Osteoblast (primary cell): ENCODE results near the gene FAM47E. TPM values are rescaled to one million over a fixed set of nuclear protein-coding genes. Genes with fewer than 3 reads are reported as not detected.

Experiments
- DNase-seq: peaks from one replicate; pipeline ENCODE4 v3.0.0; 2011; ENCODE audit warnings: low spot score, mixed read lengths; ENCODE audit not compliant: insufficient read length; ENCODE audit errors: missing footprints
- H2AFZ ChIP-seq: 2 replicates; pipeline ENCODE4 v1.6.0; 2011; ENCODE audit warnings: mild to moderate bottlenecking, low read length
- H3K27ac ChIP-seq: 2 replicates; pipeline ENCODE4 v1.5.1; 2011; ENCODE audit warnings: mild to moderate bottlenecking, low read depth, low read length, moderate library complexity
- H3K27me3 ChIP-seq: 2 replicates; pipeline ENCODE4 v1.6.0; 2012; ENCODE audit warnings: mild to moderate bottlenecking, control low read depth, inconsistent platforms, low read length, moderate library complexity; ENCODE audit not compliant: insufficient read depth
- H3K36me3 ChIP-seq: 2 replicates; pipeline ENCODE4 v1.5.1; 2011; ENCODE audit warnings: mild to moderate bottlenecking, low read length, control low read depth, moderate library complexity; ENCODE audit not compliant: insufficient read depth
- H3K4me1 ChIP-seq: 2 replicates; pipeline ENCODE4 v1.5.1; 2011; ENCODE audit warnings: mild to moderate bottlenecking, low read length, control low read depth, moderate library complexity; ENCODE audit not compliant: insufficient read depth
- H3K4me2 ChIP-seq: 2 replicates; pipeline ENCODE4 v1.6.0; 2011; ENCODE audit warnings: mild to moderate bottlenecking, low read length; ENCODE audit not compliant: insufficient read depth
- H3K4me3 ChIP-seq: fragments of 200-600 bp; sonication (generic); 3 replicates; pipeline ENCODE4 v1.5.1; 2012; ENCODE audit warnings: mild to moderate bottlenecking, low read length, inconsistent platforms; ENCODE audit not compliant: insufficient read depth
- H3K79me2 ChIP-seq: 2 replicates; pipeline ENCODE4 v1.6.0; 2012; ENCODE audit warnings: mild to moderate bottlenecking, low read length, control low read depth, inconsistent platforms; ENCODE audit not compliant: insufficient read depth
- H3K9me3 ChIP-seq: 2 replicates; pipeline ENCODE4 v1.5.1; 2011; ENCODE audit warnings: low read depth, low read length, control low read depth
- H4K20me1 ChIP-seq: 2 replicates; pipeline ENCODE4 v1.6.0; 2012; ENCODE audit warnings: mild to moderate bottlenecking, low read length, control low read depth; ENCODE audit not compliant: insufficient read depth
- CTCF ChIP-seq: IDR thresholded peaks from 2 replicates; pipeline ENCODE4 v1.5.1; 2011; ENCODE audit warnings: mild to moderate bottlenecking, low read depth, low read length, moderate library complexity; ENCODE audit errors: extremely low read depth
- total RNA-seq: library from RNA; depleted of rRNA; stranded (reverse); fragments of >200 nt; gene quantifications from 2 replicates; pipeline ENCODE4 v1.2.3, GENCODE V29; 2012

Gene FAM47E
- total RNA-seq, 1 donor: 0.36 TPM

GRCh38 chr4:76308548-76308947 lies 57.0 kb downstream of the FAM47E start:
- no peak overlapping the region for H3K4me3 ChIP-seq
- no peak overlapping the region for H2AFZ ChIP-seq
- H3K27me3 ChIP-seq: no peaks in the 10 kb centered on the region
- H3K27ac ChIP-seq: no peak overlapping the region
- H3K4me2 ChIP-seq: no peak overlapping the region
- peaks cover 4% of the 10 kb centered on the region for H3K36me3 ChIP-seq
- DNase-seq: no peak
- H3K9me3 ChIP-seq: no peaks in the 10 kb centered on the region
- H4K20me1 ChIP-seq: no peaks in the 10 kb centered on the region
- peaks cover 21% of the 10 kb centered on the region for H3K79me2 ChIP-seq
- TF ChIP-seq CTCF: no peak
- peaks cover 11% of the 10 kb centered on the region for H3K4me1 ChIP-seq

DNA sequence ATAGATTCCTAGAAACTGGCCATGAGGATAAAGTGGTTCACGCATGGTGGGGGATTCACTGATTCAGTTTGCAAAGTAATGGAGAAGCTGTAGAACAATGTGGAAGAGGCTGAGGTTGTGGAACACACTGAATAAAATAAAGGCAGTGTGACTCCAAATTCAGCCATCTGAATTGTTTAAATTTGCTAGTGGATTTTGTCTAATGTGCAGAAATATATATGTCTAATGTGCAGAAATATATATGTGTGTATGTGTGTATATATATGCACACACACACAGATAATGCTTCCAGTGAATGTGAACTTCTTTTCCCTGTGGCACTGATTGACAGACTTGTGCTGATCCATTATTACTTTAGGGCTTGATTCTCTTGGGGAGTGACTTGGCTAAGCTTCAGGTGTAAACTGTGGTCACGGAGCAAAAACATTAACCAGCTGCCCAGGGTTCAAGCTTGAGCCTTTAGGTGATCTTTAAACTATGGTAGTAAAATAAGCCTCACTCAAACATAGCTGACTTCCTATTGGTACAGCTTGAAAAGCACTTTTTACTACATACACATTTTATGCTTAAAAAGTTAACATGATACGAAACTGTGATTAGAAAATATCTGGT lies 58.5 kb downstream of the FAM47E start:
- Histone ChIP-seq H3K4me2 (no peak overlapping the region), H3K4me3 (no peak overlapping the region), H3K9me3 (no peaks in the 10 kb centered on the region), H2AFZ (no peak overlapping the region), H3K79me2 (peaks cover 17% of the 10 kb centered on the region), H3K27ac (no peak overlapping the region), H3K27me3 (no peaks in the 10 kb centered on the region), H3K4me1 (peaks cover 11% of the 10 kb centered on the region), H4K20me1 (no peaks in the 10 kb centered on the region), H3K36me3 (peaks cover 4% of the 10 kb centered on the region)
- TF ChIP-seq CTCF: no peak
- no peak for DNase-seq

- no peaks in the 10 kb centered on the region for H3K9me3 ChIP-seq
- H3K4me3 ChIP-seq: no peak overlapping the region
- peaks cover 4% of the 10 kb centered on the region for H3K36me3 ChIP-seq
- H4K20me1 ChIP-seq: no peaks in the 10 kb centered on the region
- no peak overlapping the region for H3K4me2 ChIP-seq
- no peak overlapping the region for H2AFZ ChIP-seq
- no peak for TF ChIP-seq CTCF
- no peaks in the 10 kb centered on the region for H3K27me3 ChIP-seq
- no peak overlapping the region for H3K27ac ChIP-seq
- H3K4me1 ChIP-seq: peaks cover 8% of the 10 kb centered on the region
- DNase-seq: no peak
- peaks cover 12% of the 10 kb centered on the region for H3K79me2 ChIP-seq
These were observed 59.2 kb downstream of the FAM47E start for GRCh38 chr4:76310683-76311082.

DNA sequence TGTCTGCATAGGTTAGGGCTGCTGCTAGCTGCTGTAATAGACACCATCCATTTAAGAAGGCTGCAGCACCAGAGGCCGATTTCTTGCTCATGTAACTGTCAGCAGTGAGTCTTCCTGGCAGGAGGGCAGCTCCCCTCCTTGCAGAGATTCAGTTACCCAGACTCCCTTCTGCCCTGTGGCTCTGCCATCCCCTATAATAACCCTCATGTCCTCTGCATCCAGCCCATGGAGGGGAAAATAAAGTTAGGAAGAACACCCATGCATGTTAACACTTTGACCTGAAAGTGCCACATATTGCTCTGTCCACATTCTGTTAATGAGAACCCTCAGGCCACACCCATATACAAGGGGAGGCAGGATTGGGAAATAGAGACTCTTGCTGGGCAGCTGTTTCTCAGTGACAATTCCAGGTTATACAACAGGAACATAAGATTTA lies 60.4 kb downstream of the FAM47E start:
- TF ChIP-seq CTCF: no peak
- H3K27me3 ChIP-seq: no peaks in the 10 kb centered on the region
- H4K20me1 ChIP-seq: no peaks in the 10 kb centered on the region
- H3K36me3 ChIP-seq: peaks cover 4% of the 10 kb centered on the region
- H3K4me3 ChIP-seq: no peak overlapping the region
- DNase-seq: no peak
- H3K4me1 ChIP-seq: peaks cover 6% of the 10 kb centered on the region
- no peak overlapping the region for H2AFZ ChIP-seq
- H3K27ac ChIP-seq: no peak overlapping the region
- no peak overlapping the region for H3K4me2 ChIP-seq
- H3K9me3 ChIP-seq: no peaks in the 10 kb centered on the region
- H3K79me2 ChIP-seq: peaks cover 11% of the 10 kb centered on the region
